ENCODE data around the gene CGB3. TPM values are rescaled to one million over a fixed set of nuclear protein-coding genes. Genes with fewer than 3 reads are reported as not detected.

CGB3 gene
- total and polyA plus RNA-seq, 8 donors: not detected

- H3K4me1 ChIP-seq: no peaks in the 10 kb centered on the region
- intact Hi-C loops (cut with DNase I): no loop called here
- DNase-seq: no peak
- 91% methylated on average over 13 of the region's 13 CpGs for WGBS, 2 donors
- H3K9me3 ChIP-seq: no peaks in the 10 kb centered on the region
- no peak overlapping the region for H3K27ac ChIP-seq
- no peaks in the 10 kb centered on the region for H3K36me3 ChIP-seq
- H3K4me3 ChIP-seq: no peak overlapping the region
- ATAC-seq: peak in 1 of 4 donors; percentile 34
- no peak for FAIRE-seq
- no peak for TF ChIP-seq CTCF (IDR thresholded peaks at IDR 0.05)
- H3K27me3 ChIP-seq: no peaks in the 10 kb centered on the region
These were observed 47.9 kb downstream of the CGB3 start for GRCh38 chr19:48975947-48976847.

Small RNA genes lying within 50 kb of the gene (microRNA-seq; reads per million reads assigned to microRNA genes)
- 0 reads per million in 2 donors for gene MIR6798

Other genes with a start within 250 kb of the CGB3 start
- gene BCAT2, start 213.3 kb downstream of the CGB3 start, total RNA-seq: 10 to 100 TPM; 26.6 to 53.8 (median 36.3) TPM
- gene BCAT2, start 213.3 kb downstream of the CGB3 start, polyA plus RNA-seq: 10 to 100 TPM; 59.7 to 91.8 TPM
- gene HSD17B14, start 187.8 kb downstream of the CGB3 start, total RNA-seq: 1 to 10 TPM in 4 of 6 donors, under 1 TPM in 2; 0.69 to 4.0 (median 1.7) TPM
- gene HSD17B14, start 187.8 kb downstream of the CGB3 start, polyA plus RNA-seq: 10 to 100 TPM in 1 of 2 donors, 1 to 10 TPM in 1; 8.5 to 25.4 TPM
- gene PLEKHA4, start 155.7 kb downstream of the CGB3 start, total RNA-seq: 10 to 100 TPM in 2 of 6 donors, 1 to 10 TPM in 4; 5.9 to 19.7 (median 8.7) TPM
- 10 to 100 TPM; 18.2 to 28.3 TPM for gene PLEKHA4, start 155.7 kb downstream of the CGB3 start, polyA plus RNA-seq
- gene PPP1R15A, start 151.9 kb downstream of the CGB3 start, total RNA-seq: 10 to 100 TPM in 5 of 6 donors, 1 to 10 TPM in 1; 8.1 to 20.6 (median 12.4) TPM
- gene PPP1R15A, start 151.9 kb downstream of the CGB3 start, polyA plus RNA-seq: 10 to 100 TPM; 28.2 to 53.2 TPM
- under 1 TPM in 1 of 6 donors, not detected in 5; 0.35 TPM for gene TULP2, start 125.6 kb downstream of the CGB3 start, total RNA-seq
- not detected for gene TULP2, start 125.6 kb downstream of the CGB3 start, polyA plus RNA-seq
- 100 to 1,000 TPM in 2 of 6 donors, 10 to 100 TPM in 4; 60.9 to 136 (median 79.8) TPM for gene NUCB1, start 124.0 kb downstream of the CGB3 start, total RNA-seq
- 100 to 1,000 TPM; 103 to 118 TPM for gene NUCB1, start 124.0 kb downstream of the CGB3 start, polyA plus RNA-seq
- under 1 TPM in 1 of 6 donors, not detected in 5; 0.28 TPM for gene DHDH, start 90.6 kb downstream of the CGB3 start, total RNA-seq
- gene DHDH, start 90.6 kb downstream of the CGB3 start, polyA plus RNA-seq: 1 to 10 TPM in 1 of 2 donors, under 1 TPM in 1; 0.30 to 1.0 TPM
- 10 to 100 TPM; 20.3 to 41.5 (median 28.0) TPM for gene BAX, start 69.5 kb downstream of the CGB3 start, total RNA-seq
- gene BAX, start 69.5 kb downstream of the CGB3 start, polyA plus RNA-seq: 10 to 100 TPM; 43.5 to 48.1 TPM
- 1,000 to 10,000 TPM in 1 of 6 donors, 100 to 1,000 TPM in 5; 394 to 1,427 (median 690) TPM for gene FTL, start 59.0 kb downstream of the CGB3 start, total RNA-seq
- gene FTL, start 59.0 kb downstream of the CGB3 start, polyA plus RNA-seq: 1,000 to 10,000 TPM; 1,427 to 1,473 TPM
- gene GYS1, start 31.0 kb downstream of the CGB3 start, total RNA-seq: 10 to 100 TPM in 4 of 6 donors, 1 to 10 TPM in 2; 7.3 to 14.6 (median 12.2) TPM
- gene GYS1, start 31.0 kb downstream of the CGB3 start, polyA plus RNA-seq: 10 to 100 TPM; 14.5 to 18.2 TPM
- 10 to 100 TPM; 17.0 to 38.0 (median 29.1) TPM for gene RUVBL2, start 30.4 kb downstream of the CGB3 start, total RNA-seq
- gene RUVBL2, start 30.4 kb downstream of the CGB3 start, polyA plus RNA-seq: 10 to 100 TPM; 43.9 to 44.9 TPM
- 1 to 10 TPM in 5 of 6 donors, under 1 TPM in 1; 0.98 to 6.6 (median 3.5) TPM for gene LHB, start 7.2 kb downstream of the CGB3 start, total RNA-seq
- 10 to 100 TPM; 30.1 to 54.4 TPM for gene LHB, start 7.2 kb downstream of the CGB3 start, polyA plus RNA-seq
- not detected for gene CGB2, start 7.6 kb upstream of the CGB3 start, total RNA-seq
- not detected for gene CGB2, start 7.6 kb upstream of the CGB3 start, polyA plus RNA-seq
- not detected for gene CGB1, start 12.6 kb upstream of the CGB3 start, total RNA-seq
- gene CGB1, start 12.6 kb upstream of the CGB3 start, polyA plus RNA-seq: not detected
- not detected for gene CGB5, start 19.5 kb upstream of the CGB3 start, total RNA-seq
- gene CGB5, start 19.5 kb upstream of the CGB3 start, polyA plus RNA-seq: not detected
- not detected for gene CGB8, start 24.8 kb upstream of the CGB3 start, total RNA-seq
- not detected for gene CGB8, start 24.8 kb upstream of the CGB3 start, polyA plus RNA-seq
- not detected for gene CGB7, start 33.4 kb upstream of the CGB3 start, total RNA-seq
- gene CGB7, start 33.4 kb upstream of the CGB3 start, polyA plus RNA-seq: under 1 TPM in 1 of 2 donors, not detected in 1; 0.38 TPM
- not detected for gene NTF4, start 40.5 kb upstream of the CGB3 start, total RNA-seq
- under 1 TPM in 1 of 2 donors, not detected in 1; 0.09 TPM for gene NTF4, start 40.5 kb upstream of the CGB3 start, polyA plus RNA-seq
- gene KCNA7, start 48.4 kb upstream of the CGB3 start, total RNA-seq: not detected
- gene KCNA7, start 48.4 kb upstream of the CGB3 start, polyA plus RNA-seq: not detected
- 100 to 1,000 TPM in 5 of 6 donors, 10 to 100 TPM in 1; 87.9 to 205 (median 136) TPM for gene SNRNP70, start 61.1 kb upstream of the CGB3 start, total RNA-seq
- gene SNRNP70, start 61.1 kb upstream of the CGB3 start, polyA plus RNA-seq: 100 to 1,000 TPM; 799 to 883 TPM
- gene LIN7B, start 90.0 kb upstream of the CGB3 start, total RNA-seq: 1 to 10 TPM; 4.7 to 6.5 (median 4.9) TPM
- 10 to 100 TPM; 19.1 to 20.7 TPM for gene LIN7B, start 90.0 kb upstream of the CGB3 start, polyA plus RNA-seq
- 1 to 10 TPM; 1.4 to 2.1 (median 1.6) TPM for gene C19orf73, start 94.8 kb upstream of the CGB3 start, total RNA-seq
- gene C19orf73, start 94.8 kb upstream of the CGB3 start, polyA plus RNA-seq: 1 to 10 TPM; 4.9 to 9.8 TPM
- 1 to 10 TPM; 4.1 to 8.0 (median 6.0) TPM for gene PPFIA3, start 95.2 kb upstream of the CGB3 start, total RNA-seq
- gene PPFIA3, start 95.2 kb upstream of the CGB3 start, polyA plus RNA-seq: 10 to 100 TPM; 27.4 to 39.7 TPM
- under 1 TPM in 5 of 6 donors, not detected in 1; 0.09 to 0.79 (median 0.25) TPM for gene HRC, start 131.1 kb upstream of the CGB3 start, total RNA-seq
- under 1 TPM; 0.53 to 0.61 TPM for gene HRC, start 131.1 kb upstream of the CGB3 start, polyA plus RNA-seq
- 10 to 100 TPM; 11.8 to 29.7 (median 15.2) TPM for gene TRPM4, start 133.5 kb upstream of the CGB3 start, total RNA-seq
- gene TRPM4, start 133.5 kb upstream of the CGB3 start, polyA plus RNA-seq: 10 to 100 TPM; 19.2 to 47.1 TPM

All from pancreas (tissue), 10 donors.